Stimulated activated naive CD8-positive, alpha-beta T cell treated with anti-CD3 and anti-CD28 coated beads, Interleukin-15, amount 100 ng/mL, for 72 hours (primary cell): Measurements from ENCODE around the gene GPER1.

Experiments used
- ATAC-seq: fragments of 150-1000 bp; cut with Tn5 transposase; 2 replicates; pipeline ENCODE4 v1.10.0; 2021; ENCODE audit warnings: mild to moderate bottlenecking, moderate library complexity
- DNase-seq, 2 donors: peaks; one replicate each; pipeline ENCODE4 v3.0.0; 2021 to 2022
- H3K27ac Mint-ChIP-seq, 2 donors: one replicate each; pipeline ENCODE4 v1.8.0; 2022; ENCODE audit warnings: mild to moderate bottlenecking in 2 of 2, mixed read lengths in 2 of 2, moderate library complexity in 2 of 2
- H3K27me3 Mint-ChIP-seq: one replicate; pipeline ENCODE4 v1.8.0; 2022; ENCODE audit warnings: mixed read lengths
- H3K4me1 Mint-ChIP-seq: one replicate; pipeline ENCODE4 v1.8.0; 2022; ENCODE audit warnings: mild to moderate bottlenecking, mixed read lengths
- H3K4me3 Mint-ChIP-seq, 2 donors: one replicate each; pipeline ENCODE4 v1.8.0; 2022; ENCODE audit warnings: mild to moderate bottlenecking in 2 of 2, mixed read lengths in 2 of 2, moderate library complexity in 1 of 2
- H3K9me3 Mint-ChIP-seq, 2 donors: one replicate each; pipeline ENCODE4 v1.8.0; 2022; ENCODE audit warnings: mixed read lengths in 2 of 2

GPER1 gene

GRCh38 chr7:1123715-1124114 is 35.8 kb downstream of the GPER1 start:
- peaks cover 9% of the 10 kb centered on the region for H3K4me1 Mint-ChIP-seq
- no peak for DNase-seq
- ATAC-seq, result no peak
- H3K27me3 Mint-ChIP-seq, result no peaks in the 10 kb centered on the region
- H3K9me3 Mint-ChIP-seq, result no peaks in the 10 kb centered on the region
- no peak overlapping the region for H3K27ac Mint-ChIP-seq
- H3K4me3 Mint-ChIP-seq, result no peak overlapping the region

DNA sequence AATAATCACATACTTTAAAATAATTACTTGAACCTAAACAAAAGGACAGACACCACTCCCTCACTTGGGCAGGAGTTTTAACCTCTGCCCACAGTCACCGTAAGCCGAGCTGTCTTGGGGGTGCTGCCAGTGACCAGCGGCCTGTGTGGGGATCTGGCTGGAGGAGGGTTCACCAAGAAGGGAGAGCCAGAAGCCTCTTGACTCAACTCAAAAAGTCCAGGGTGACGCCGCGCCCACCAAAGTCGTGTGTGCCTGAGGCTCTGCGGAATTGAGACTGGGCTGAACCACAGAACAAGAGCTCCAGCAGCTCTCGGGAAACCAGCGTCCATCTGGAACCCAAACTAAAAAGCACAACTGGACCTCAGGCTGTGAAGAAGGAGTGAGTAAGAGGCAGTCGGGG is 36.3 kb downstream of the GPER1 start:
- no peak overlapping the region for H3K4me3 Mint-ChIP-seq
- ATAC-seq, result no peak
- no peak overlapping the region for H3K27ac Mint-ChIP-seq
- no peak for DNase-seq
- no peaks in the 10 kb centered on the region for H3K9me3 Mint-ChIP-seq
- H3K4me1 Mint-ChIP-seq, result peaks cover 4% of the 10 kb centered on the region
- H3K27me3 Mint-ChIP-seq, result no peaks in the 10 kb centered on the region

- Mint-ChIP-seq H3K4me1 (no peaks in the 10 kb centered on the region), H3K4me3 (no peak overlapping the region), H3K9me3 (no peaks in the 10 kb centered on the region), H3K27me3 (no peaks in the 10 kb centered on the region), H3K27ac (no peak overlapping the region)
- ATAC-seq (no peak), DNase-seq (no peak)
Measured at GRCh38 chr7:1124816-1125602, 37.1 kb downstream of the GPER1 start.

GRCh38 chr7:1125603-1125969 is 37.7 kb downstream of the GPER1 start:
- Mint-ChIP-seq H3K4me1 (no peaks in the 10 kb centered on the region), H3K27me3 (no peaks in the 10 kb centered on the region), H3K4me3 (no peak overlapping the region), H3K27ac (no peak overlapping the region), H3K9me3 (no peaks in the 10 kb centered on the region)
- ATAC-seq (no peak), DNase-seq (no peak)

- ATAC-seq (no peak), DNase-seq (no peak)
- no peaks in the 10 kb centered on the region for H3K9me3 Mint-ChIP-seq
- H3K27ac Mint-ChIP-seq, result no peak overlapping the region
- H3K4me1 Mint-ChIP-seq, result no peaks in the 10 kb centered on the region
- H3K27me3 Mint-ChIP-seq, result no peaks in the 10 kb centered on the region
- H3K4me3 Mint-ChIP-seq, result no peak overlapping the region
Measured at GRCh38 chr7:1127001-1127400, 39.1 kb downstream of the GPER1 start.

DNA sequence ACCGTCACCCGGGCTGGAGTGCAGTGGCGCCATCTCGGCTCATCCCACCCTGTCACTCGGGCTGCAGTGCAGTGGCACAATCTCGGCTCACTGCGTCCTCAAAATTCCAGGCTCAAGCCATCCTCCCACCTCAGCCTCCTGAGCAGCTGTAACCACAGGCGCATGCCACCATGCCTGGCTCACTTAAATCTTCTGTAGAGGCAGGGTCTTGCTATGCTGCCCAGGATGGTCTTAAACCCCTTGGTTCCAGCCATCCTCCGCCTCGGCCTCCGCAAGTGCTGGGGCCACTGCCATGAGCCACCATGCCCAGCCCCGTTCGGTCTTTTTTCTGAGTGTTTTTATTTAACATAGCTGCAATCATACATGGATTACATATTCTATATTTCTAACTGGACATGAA is 41.5 kb downstream of the GPER1 start:
- DNase-seq (no peak), ATAC-seq (no peak)
- Mint-ChIP-seq H3K4me3 (no peak overlapping the region), H3K27me3 (no peaks in the 10 kb centered on the region), H3K9me3 (no peaks in the 10 kb centered on the region), H3K4me1 (no peaks in the 10 kb centered on the region), H3K27ac (peak overlapping the region in 1 of 2 donors; percentile 89)

GRCh38 chr7:1130021-1130990 is 42.4 kb downstream of the GPER1 start:
- Mint-ChIP-seq H3K4me3 (no peak overlapping the region), H3K4me1 (no peaks in the 10 kb centered on the region), H3K27ac (no peak overlapping the region), H3K9me3 (no peaks in the 10 kb centered on the region), H3K27me3 (no peaks in the 10 kb centered on the region)
- DNase-seq, result no peak
- no peak for ATAC-seq

DNA sequence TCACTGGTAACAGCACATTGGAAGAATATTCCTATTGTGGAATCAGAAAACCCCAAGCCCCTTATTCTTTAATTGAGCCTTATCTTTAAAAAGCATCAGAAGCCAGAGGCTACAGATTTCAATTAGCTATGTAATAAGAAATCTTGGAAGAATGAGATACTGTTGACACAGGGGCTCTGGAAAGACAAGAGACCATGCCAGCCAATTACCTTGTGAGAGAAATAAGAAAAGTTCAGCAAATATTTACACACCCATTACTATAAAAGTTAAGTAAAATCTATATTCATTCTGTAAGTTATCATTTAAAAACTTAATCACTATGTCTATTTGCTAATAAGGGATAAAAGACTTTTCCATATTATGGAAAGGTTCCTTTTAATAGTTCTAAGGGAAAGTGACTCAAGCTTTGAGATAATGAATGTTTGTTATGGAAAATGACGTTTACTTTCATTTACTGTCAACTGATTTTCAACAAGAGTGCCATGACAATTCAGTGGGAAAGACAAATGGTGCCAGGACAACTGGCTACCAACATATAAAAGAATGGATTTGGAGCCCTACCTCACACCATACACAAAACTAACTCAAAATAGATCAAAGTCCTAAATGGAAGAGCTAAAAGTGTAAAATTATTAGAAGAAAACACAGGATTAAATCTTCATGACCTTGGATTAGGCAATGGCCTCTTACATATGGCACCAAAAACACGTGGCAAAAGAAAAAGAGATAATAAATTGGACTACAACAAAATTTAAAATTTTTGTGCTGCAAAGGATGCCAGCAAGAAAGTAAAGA is 43.8 kb downstream of the GPER1 start:
- no peak for DNase-seq
- Mint-ChIP-seq H3K4me1 (peaks cover 3% of the 10 kb centered on the region), H3K9me3 (no peaks in the 10 kb centered on the region), H3K4me3 (no peak overlapping the region), H3K27ac (no peak overlapping the region), H3K27me3 (no peaks in the 10 kb centered on the region)
- ATAC-seq, result no peak

DNA sequence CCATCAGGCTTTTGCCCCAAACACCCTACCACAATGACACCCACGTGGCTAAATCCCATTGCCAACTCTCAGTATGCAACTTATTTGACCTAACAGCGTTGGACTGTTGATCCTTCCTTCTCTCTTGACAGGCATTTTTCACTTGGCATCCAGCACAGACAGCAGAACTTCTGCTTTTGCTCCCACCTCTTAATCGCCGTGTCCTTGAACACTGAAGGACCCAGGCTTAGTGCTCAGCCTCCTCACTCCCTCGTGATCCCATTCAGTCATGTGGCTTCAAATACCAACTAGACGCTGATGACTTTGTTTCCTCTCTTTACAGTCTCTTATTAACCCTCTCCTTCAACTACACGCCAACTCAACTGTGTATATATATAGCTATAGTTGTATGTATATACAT is 47.0 kb downstream of the GPER1 start:
- ATAC-seq, result no peak
- peaks cover 14% of the 10 kb centered on the region for H3K4me1 Mint-ChIP-seq
- DNase-seq, result no peak

GRCh38 chr7:1136841-1137516 is 49.1 kb downstream of the GPER1 start:
- peak overlapping the region; percentile 64 to 85 for H3K4me3 Mint-ChIP-seq
- DNase-seq, result no peak
- peak overlapping the region in 1 of 2 donors; percentile 90 for H3K27ac Mint-ChIP-seq
- no peaks in the 10 kb centered on the region for H3K27me3 Mint-ChIP-seq
- ATAC-seq, result no peak
- no peaks in the 10 kb centered on the region for H3K9me3 Mint-ChIP-seq
- peaks cover 20% of the 10 kb centered on the region for H3K4me1 Mint-ChIP-seq

More for the DNA sequence above, 47.0 kb downstream of the GPER1 start:
- no peak overlapping the region for H3K4me3 Mint-ChIP-seq
- no peaks in the 10 kb centered on the region for H3K9me3 Mint-ChIP-seq
- H3K27me3 Mint-ChIP-seq, result no peaks in the 10 kb centered on the region
- no peak overlapping the region for H3K27ac Mint-ChIP-seq

DNA sequence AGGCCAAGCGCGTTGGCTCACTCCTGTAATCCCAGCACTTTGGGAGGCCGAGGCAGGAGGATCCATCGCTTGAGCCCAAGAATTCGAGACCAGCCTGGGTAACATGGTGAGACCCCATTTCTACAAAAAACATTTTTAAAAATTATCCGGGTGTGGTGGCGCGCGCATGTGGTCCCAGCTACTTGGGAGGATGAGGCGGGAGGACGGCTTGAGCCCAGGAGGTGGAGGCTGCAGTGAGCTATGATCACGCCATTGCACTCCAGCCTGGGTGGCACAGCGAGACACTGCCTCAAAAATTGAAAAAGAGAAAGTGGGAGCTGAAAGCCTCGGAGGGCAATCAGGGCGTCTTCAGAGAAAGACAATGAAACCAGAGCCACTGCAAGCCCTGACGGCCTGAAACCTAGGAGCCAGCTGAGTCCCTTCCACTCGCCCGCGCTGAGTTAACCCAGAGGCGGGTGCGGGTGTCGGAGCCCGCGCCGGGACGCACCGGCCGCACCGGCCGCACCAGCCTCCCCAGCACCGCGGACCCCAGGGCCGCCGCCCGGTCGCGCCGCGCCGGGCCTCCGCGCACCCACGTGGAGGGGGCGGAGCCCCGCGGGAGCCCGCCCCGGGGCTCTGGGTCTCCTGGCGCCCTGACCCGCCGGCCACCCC is 49.7 kb downstream of the GPER1 start:
- peaks cover 20% of the 10 kb centered on the region for H3K4me1 Mint-ChIP-seq
- no peaks in the 10 kb centered on the region for H3K27me3 Mint-ChIP-seq
- no peak for DNase-seq
- ATAC-seq, result peak; percentile 82
- H3K27ac Mint-ChIP-seq, result peak overlapping the region in 1 of 2 donors; percentile 95
- H3K4me3 Mint-ChIP-seq, result peak overlapping the region; percentile 87 to 88
- no peaks in the 10 kb centered on the region for H3K9me3 Mint-ChIP-seq

DNA sequence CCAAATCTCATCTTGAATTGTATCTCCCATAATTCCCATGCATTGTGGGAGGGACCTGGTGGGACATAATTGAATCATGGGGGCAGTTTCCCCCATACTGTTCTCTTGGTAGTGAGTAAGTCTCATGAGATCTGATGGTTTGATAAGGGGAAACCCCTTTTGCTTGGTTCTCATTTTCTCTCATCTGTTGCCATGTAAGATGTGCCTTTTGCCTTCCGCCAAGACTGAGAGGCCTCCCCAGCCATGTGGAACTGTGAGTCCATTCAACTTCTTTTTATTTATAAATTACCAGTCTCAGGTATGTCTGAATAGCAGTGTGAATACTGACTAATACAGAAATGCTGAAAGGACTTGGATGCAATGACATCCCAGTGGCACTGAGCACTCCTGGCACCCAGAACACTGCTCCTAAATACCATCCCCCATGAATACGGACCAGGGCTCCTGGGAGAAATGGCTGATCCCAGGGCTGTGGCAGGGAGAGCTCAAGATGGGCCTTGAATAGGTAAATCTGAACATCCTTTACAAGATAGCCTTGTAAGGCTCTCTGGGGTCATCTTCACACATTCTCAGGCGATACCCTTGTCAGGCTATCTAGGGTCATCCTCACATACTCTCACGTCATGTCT is 52.7 kb downstream of the GPER1 start:
- no peak for ATAC-seq
- Mint-ChIP-seq H3K9me3 (no peaks in the 10 kb centered on the region), H3K4me3 (no peak overlapping the region), H3K4me1 (peaks cover 20% of the 10 kb centered on the region), H3K27ac (peak overlapping the region in 1 of 2 donors; percentile 35), H3K27me3 (no peaks in the 10 kb centered on the region)
- no peak for DNase-seq

DNA sequence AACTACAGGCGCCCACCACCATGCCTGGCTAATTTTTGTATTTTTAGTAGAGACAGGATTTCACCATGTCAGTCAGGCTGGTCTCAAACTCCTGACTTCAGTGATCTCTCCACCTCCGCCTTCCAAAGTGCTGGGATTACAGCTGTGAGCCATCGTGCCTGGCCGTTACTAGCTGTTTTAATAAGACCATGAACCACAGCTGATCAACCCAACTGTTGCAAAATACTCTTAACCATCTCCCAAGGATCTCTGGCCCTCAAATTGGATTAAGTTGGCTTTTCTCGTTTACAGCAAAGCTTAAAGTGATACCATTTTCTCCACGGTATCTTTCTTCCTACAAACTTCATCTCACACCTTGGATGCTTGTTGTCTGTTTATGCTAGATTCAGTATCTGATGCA is 53.7 kb downstream of the GPER1 start:
- Mint-ChIP-seq H3K27ac (no peak overlapping the region), H3K27me3 (no peaks in the 10 kb centered on the region)

DNA sequence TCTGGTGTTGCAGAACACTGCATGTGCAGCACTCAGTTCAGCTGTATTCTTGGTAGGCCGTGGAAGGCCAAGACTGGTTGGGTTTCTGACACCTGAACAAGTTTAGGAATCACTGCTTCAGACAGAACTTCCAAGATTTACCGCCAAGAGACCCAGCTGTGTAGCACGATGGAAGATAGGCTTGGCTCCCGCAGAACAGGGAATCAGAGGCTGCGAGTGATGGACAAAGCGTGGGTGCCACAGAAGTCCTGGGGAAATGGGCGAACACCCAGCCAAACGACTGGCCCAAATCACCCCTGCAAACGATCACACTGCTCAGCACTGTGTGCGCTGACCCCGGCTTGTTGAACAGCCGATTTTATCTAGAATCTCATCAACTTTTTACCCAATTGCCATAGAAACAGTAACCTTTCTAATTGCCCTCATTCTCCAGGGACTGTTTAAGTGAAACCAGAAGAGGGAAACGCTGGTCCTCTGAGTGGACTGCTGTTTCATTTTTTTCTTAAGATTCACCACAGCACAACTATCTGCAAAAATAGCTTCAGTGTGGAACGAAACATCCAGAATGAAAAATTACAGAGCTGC is 54.2 kb downstream of the GPER1 start:
- no peak overlapping the region for H3K27ac Mint-ChIP-seq
- H3K9me3 Mint-ChIP-seq, result no peaks in the 10 kb centered on the region
- H3K27me3 Mint-ChIP-seq, result no peaks in the 10 kb centered on the region
- no peak overlapping the region for H3K4me3 Mint-ChIP-seq
- H3K4me1 Mint-ChIP-seq, result peaks cover 13% of the 10 kb centered on the region
- ATAC-seq, result no peak
- no peak for DNase-seq

More for the DNA sequence above, 53.7 kb downstream of the GPER1 start:
- ATAC-seq, result no peak
- no peaks in the 10 kb centered on the region for H3K9me3 Mint-ChIP-seq
- no peak overlapping the region for H3K4me3 Mint-ChIP-seq
- peaks cover 18% of the 10 kb centered on the region for H3K4me1 Mint-ChIP-seq
- no peak for DNase-seq
